Tibial artery (tissue), 4 donors: ENCODE results near the gene UBXN2A.

ENCODE experiments used
- DNase-seq, 2 donors: peaks; one replicate each; pipeline ENCODE4 v3.0.0-alpha.2; 2019
- H3K27ac ChIP-seq, 2 donors: fragments of 200-600 bp; sonication (generic) in 1 of 2; 1 replicate in 1 of 2; 2 replicates in 1 of 2; pipeline ENCODE4 v1.5.1; 2018 to 2019; ENCODE audit warnings: mild to moderate bottlenecking in 1 of 2
- H3K27me3 ChIP-seq, 2 donors: fragments of 200-600 bp; sonication (generic) in 1 of 2; one replicate each; pipeline versions ENCODE4 v1.5.1 to v1.6.0; 2016 to 2019
- H3K36me3 ChIP-seq, 3 donors: fragments of 200-600 bp; sonication (generic) in 2 of 3; one replicate each; pipeline ENCODE4 v1.5.1; 2016 to 2019; ENCODE audit warnings: mild to moderate bottlenecking in 2 of 3
- H3K4me1 ChIP-seq, 4 donors: fragments of 200-600 bp; sonication (generic) in 2 of 4; 1 replicate in 3 of 4; 2 replicates in 1 of 4; pipeline ENCODE4 v1.5.1; 2016 to 2019
- H3K4me3 ChIP-seq, 2 donors: fragments of 200-600 bp; sonication (generic) in 1 of 2; 1 replicate in 1 of 2; 2 replicates in 1 of 2; pipeline ENCODE4 v1.5.1; 2018 to 2019; ENCODE audit warnings: mild to moderate bottlenecking in 2 of 2
- H3K9me3 ChIP-seq, 3 donors: fragments of 200-600 bp; sonication (generic) in 1 of 3; one replicate each; pipeline ENCODE4 v1.5.1; 2016 to 2019
- CTCF ChIP-seq, 2 experiments: fragments of 200-600 bp in 1 of 2; fragments of 450-650 bp in 1 of 2; IDR thresholded peaks; one replicate each; pipeline ENCODE4 v1.5.1; 2017 to 2019; ENCODE audit warnings: antibody characterized with exemption in 2 of 2, mild to moderate bottlenecking in 1 of 2, moderate library complexity in 1 of 2
- intact Hi-C: fragments of 100-400 bp; cut with DNase I; formaldehyde crosslinking; loops from one replicate; pipeline ENCODE4 v1.15.0; 2023; ENCODE audit warnings: low total_unique reads

Gene UBXN2A

GRCh38 chr2:24016853-24017703 is 76.8 kb downstream of the UBXN2A start:
- DNase-seq = no peak
- Histone ChIP-seq H3K4me1 (no peaks in the 10 kb centered on the region), H3K9me3 (no peaks in the 10 kb centered on the region), H3K36me3 (peaks cover 0 to 8% (median 0%) of the 10 kb centered on the region in 3 donors), H3K27ac (no peak overlapping the region), H3K4me3 (no peak overlapping the region), H3K27me3 (no peaks in the 10 kb centered on the region)
- no peak for TF ChIP-seq CTCF (IDR thresholded peaks at IDR 0.05)
- intact Hi-C loops = no loop called here

GRCh38 chr2:24017711-24018110 is 77.4 kb downstream of the UBXN2A start:
- TF ChIP-seq CTCF (IDR thresholded peaks at IDR 0.05) = no peak

GRCh38 chr2:24018241-24018640 is 78.0 kb downstream of the UBXN2A start:
- peaks cover 0 to 20% (median 2%) of the 10 kb centered on the region in 3 donors for H3K36me3 ChIP-seq
- H3K27me3 ChIP-seq = no peaks in the 10 kb centered on the region
- no peak overlapping the region for H3K4me3 ChIP-seq
- H3K4me1 ChIP-seq = no peaks in the 10 kb centered on the region
- H3K9me3 ChIP-seq = no peaks in the 10 kb centered on the region
- no peak for TF ChIP-seq CTCF (IDR thresholded peaks at IDR 0.05)
- DNase-seq = no peak
- no peak overlapping the region for H3K27ac ChIP-seq
- intact Hi-C loops = no loop called here

More at GRCh38 chr2:24017711-24018110, 77.4 kb downstream of the UBXN2A start:
- no peaks in the 10 kb centered on the region for H3K27me3 ChIP-seq
- no peak overlapping the region for H3K27ac ChIP-seq
- no peak for DNase-seq
- peaks cover 0 to 15% (median 0%) of the 10 kb centered on the region in 3 donors for H3K36me3 ChIP-seq
- H3K4me1 ChIP-seq = no peaks in the 10 kb centered on the region
- intact Hi-C loops = no loop called here
- no peak overlapping the region for H3K4me3 ChIP-seq
- H3K9me3 ChIP-seq = no peaks in the 10 kb centered on the region

GRCh38 chr2:24019729-24020128 is 79.5 kb downstream of the UBXN2A start:
- intact Hi-C loops = no loop called here
- Histone ChIP-seq H3K4me1 (no peaks in the 10 kb centered on the region), H3K4me3 (no peak overlapping the region), H3K27ac (no peak overlapping the region), H3K27me3 (no peaks in the 10 kb centered on the region), H3K9me3 (no peaks in the 10 kb centered on the region), H3K36me3 (peaks cover 0 to 35% (median 12%) of the 10 kb centered on the region in 3 donors)
- DNase-seq = no peak
- no peak for TF ChIP-seq CTCF (IDR thresholded peaks at IDR 0.05)

- no peak for TF ChIP-seq CTCF (IDR thresholded peaks at IDR 0.05)
- no peaks in the 10 kb centered on the region for H3K27me3 ChIP-seq
- H3K4me1 ChIP-seq = no peaks in the 10 kb centered on the region
- no peak overlapping the region for H3K4me3 ChIP-seq
- peaks cover 0 to 40% (median 15%) of the 10 kb centered on the region in 3 donors for H3K36me3 ChIP-seq
- DNase-seq = no peak
- H3K9me3 ChIP-seq = no peaks in the 10 kb centered on the region
- H3K27ac ChIP-seq = no peak overlapping the region
- intact Hi-C loops = no loop called here
These were observed 80.0 kb downstream of the UBXN2A start for GRCh38 chr2:24020244-24020643.
